Activated naive CD4-positive, alpha-beta T cell treated with Interleukin-2 at 50 U/mL for 16 hours (primary cell): ENCODE data around the gene CACNA1E.

Experiments
- DNase-seq: peaks from one replicate; pipeline ENCODE4 v3.0.0-alpha.2; 2020

The CACNA1E gene

GRCh38 chr1:181485287-181486097, 2.2 kb downstream of the CACNA1E start:
- DNase-seq, result no peak

GRCh38 chr1:181486098-181486420, 2.7 kb downstream of the CACNA1E start:
- DNase-seq, result no peak

GRCh38 chr1:181488866-181489265, 5.5 kb downstream of the CACNA1E start:
- no peak for DNase-seq

GRCh38 chr1:181490276-181490675, 7.0 kb downstream of the CACNA1E start:
- DNase-seq, result no peak

- DNase-seq, result no peak
These were observed 7.7 kb downstream of the CACNA1E start for GRCh38 chr1:181490740-181491712.

GRCh38 chr1:181493166-181493565, 9.8 kb downstream of the CACNA1E start:
- no peak for DNase-seq

GRCh38 chr1:181493885-181494284, 10.6 kb downstream of the CACNA1E start:
- DNase-seq, result no peak

GRCh38 chr1:181496759-181497158, 13.4 kb downstream of the CACNA1E start:
- no peak for DNase-seq

GRCh38 chr1:181497870-181498269, 14.6 kb downstream of the CACNA1E start:
- DNase-seq, result no peak

- no peak for DNase-seq
These were observed 16.5 kb downstream of the CACNA1E start for GRCh38 chr1:181499825-181500224.

- no peak for DNase-seq
These were observed 17.3 kb downstream of the CACNA1E start for GRCh38 chr1:181500636-181501035.

- no peak for DNase-seq
These were observed 18.3 kb downstream of the CACNA1E start for GRCh38 chr1:181501612-181502011.

- DNase-seq, result no peak
These were observed 20.0 kb downstream of the CACNA1E start for GRCh38 chr1:181503171-181503810.

GRCh38 chr1:181504399-181504842, 21.1 kb downstream of the CACNA1E start:
- DNase-seq, result no peak

GRCh38 chr1:181506563-181507353, 23.4 kb downstream of the CACNA1E start:
- DNase-seq, result no peak

- DNase-seq, result no peak
These were observed 25.3 kb downstream of the CACNA1E start for GRCh38 chr1:181508486-181509165.

- no peak for DNase-seq
These were observed 30.5 kb downstream of the CACNA1E start for GRCh38 chr1:181513786-181514297.

GRCh38 chr1:181514298-181515290, 31.3 kb downstream of the CACNA1E start:
- DNase-seq, result no peak

- DNase-seq, result no peak
These were observed 33.4 kb downstream of the CACNA1E start for GRCh38 chr1:181516706-181517105.

- no peak for DNase-seq
These were observed 34.0 kb downstream of the CACNA1E start for GRCh38 chr1:181517181-181517875.
